Smooth muscle cell of the brain vasculature (primary cell): ENCODE results near the gene APOBEC3F.
"Not testable (repeated sequence)": the region's sequence is repeated elsewhere in the genome, so short reads cannot be mapped to it uniquely, and the experiment has no call there.

Experiments used
- DNase-seq: peaks from one replicate; pipeline ENCODE4 v3.0.0-alpha.2; 2012; ENCODE audit warnings: low read depth, low spot score

Gene APOBEC3F

DNA sequence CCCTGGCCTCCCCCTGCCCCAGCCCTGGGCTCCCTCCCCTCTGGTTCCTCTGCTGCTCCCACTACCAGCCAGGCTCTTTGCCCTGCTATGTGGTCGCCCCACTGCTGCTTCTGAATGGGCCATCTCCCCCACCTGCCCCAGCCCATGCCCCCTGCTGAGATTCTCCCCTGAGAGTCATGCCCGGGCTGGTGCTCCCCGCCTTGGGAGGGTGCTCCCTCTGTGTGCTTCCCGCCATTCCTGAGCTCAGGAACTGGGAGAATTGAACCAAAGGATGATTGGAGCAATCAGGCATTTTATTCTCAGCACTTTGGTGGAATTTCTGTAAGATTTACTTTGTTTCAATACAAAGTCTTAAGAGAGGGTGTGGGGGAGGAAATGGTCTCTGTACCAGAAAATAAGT lies 12.9 kb upstream of the APOBEC3F start:
- no peak for DNase-seq

DNA sequence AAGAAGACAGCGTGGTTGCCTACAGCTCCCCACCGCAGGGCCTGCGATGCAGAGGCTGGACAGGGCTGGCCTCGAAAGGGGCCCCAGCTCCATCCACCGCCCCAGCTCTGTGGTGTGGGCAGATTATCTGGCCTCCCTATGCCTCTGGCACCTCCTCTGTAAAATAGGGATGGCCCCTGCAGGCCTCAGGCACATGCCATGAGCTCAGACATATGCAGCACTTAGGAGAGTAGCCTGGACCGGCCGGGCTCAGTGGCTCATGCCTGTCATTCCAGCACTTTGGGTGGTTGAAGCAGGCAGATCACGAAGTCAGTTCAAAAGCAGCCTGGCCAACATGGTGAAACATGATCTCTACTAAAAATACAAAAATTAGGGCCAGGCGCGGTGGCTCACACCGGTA lies 12.4 kb upstream of the APOBEC3F start:
- no peak for DNase-seq

- no peak for DNase-seq
These were observed 11.4 kb upstream of the APOBEC3F start for GRCh38 chr22:39029227-39029626.

DNA sequence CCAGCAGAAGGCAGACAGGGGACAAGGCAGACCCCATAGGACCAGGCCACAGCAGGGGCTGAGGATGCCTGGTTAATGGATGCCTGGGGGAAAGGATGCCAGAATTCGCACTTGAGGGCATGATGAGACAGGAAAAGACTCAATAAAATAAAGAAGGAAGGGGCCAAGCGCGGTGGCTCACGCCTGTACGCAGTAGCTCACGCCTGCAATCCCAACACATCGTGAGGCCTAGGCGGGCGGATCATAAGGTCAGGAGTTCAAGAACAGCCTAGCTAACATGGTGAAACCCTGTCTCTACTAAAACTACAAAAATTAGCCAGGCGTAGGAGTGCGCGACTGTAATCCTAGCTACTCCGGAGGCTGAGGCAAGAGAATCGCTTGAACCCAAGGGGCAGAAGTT lies 10.0 kb upstream of the APOBEC3F start:
- DNase-seq, result no peak

GRCh38 chr22:39031434-39032295 lies 9.0 kb upstream of the APOBEC3F start:
- not testable (repeated sequence) for DNase-seq

- DNase-seq, result not testable (repeated sequence)
These were observed 3.6 kb upstream of the APOBEC3F start for GRCh38 chr22:39037071-39037470.

- no peak for DNase-seq
These were observed 1.1 kb upstream of the APOBEC3F start for GRCh38 chr22:39039306-39040126.

DNA sequence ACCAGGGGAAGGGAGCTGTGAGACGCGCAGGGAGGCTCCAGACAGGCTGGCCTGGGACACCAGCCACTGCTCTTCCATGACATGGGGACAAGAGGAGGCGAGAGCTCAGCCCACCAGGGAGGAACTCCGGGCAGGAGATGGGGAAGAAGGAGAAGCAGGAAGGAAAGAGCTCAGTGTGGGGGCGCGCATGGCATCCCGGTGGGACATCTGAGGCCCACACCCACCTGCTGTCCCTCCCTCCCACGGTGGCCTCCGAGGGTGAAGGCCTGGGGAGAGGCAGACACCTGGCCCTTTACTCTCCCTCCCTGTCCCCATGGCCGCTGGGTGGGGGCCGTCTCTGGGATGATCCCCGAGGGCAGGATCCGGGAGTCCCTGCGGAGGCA lies 518 bp upstream of the APOBEC3F start:
- not testable (repeated sequence) for DNase-seq

- no peak for DNase-seq
These were observed 1.2 kb downstream of the APOBEC3F start for GRCh38 chr22:39041908-39042307.

GRCh38 chr22:39043063-39043462 lies 2.4 kb downstream of the APOBEC3F start:
- DNase-seq, result not testable (repeated sequence)

DNA sequence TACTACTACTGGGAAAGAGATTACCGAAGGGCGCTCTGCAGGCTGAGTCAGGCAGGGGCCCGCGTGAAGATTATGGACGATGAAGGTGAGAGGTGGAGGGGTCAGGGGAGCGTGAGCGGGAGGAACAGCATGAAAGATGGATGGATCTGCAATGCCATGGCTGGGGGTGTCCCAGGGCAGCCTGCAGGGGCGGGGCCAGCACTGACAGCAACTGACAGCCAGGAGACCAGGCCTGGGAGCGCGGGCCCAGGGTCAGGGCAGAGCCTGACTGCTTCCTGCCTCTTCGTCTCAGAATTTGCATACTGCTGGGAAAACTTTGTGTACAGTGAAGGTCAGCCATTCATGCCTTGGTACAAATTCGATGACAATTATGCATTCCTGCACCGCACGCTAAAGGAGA lies 4.5 kb downstream of the APOBEC3F start:
- DNase-seq, result not testable (repeated sequence)

DNA sequence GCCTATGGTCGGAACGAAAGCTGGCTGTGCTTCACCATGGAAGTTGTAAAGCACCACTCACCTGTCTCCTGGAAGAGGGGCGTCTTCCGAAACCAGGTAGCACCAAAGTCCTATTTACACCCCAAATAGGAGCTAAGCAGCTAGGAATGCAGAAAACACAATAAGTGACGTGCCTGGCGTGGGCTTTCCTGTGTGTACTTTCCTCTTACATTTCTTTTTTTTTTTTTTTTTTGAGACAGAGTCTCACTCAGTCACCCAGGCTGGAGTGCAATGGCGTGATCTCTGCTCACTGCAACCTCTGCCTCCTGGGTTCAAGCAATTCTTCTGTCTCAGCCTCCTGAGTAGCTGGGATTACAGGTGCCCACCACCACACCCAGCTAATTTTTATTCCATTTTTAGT lies 8.8 kb downstream of the APOBEC3F start:
- DNase-seq, result not testable (repeated sequence)

DNA sequence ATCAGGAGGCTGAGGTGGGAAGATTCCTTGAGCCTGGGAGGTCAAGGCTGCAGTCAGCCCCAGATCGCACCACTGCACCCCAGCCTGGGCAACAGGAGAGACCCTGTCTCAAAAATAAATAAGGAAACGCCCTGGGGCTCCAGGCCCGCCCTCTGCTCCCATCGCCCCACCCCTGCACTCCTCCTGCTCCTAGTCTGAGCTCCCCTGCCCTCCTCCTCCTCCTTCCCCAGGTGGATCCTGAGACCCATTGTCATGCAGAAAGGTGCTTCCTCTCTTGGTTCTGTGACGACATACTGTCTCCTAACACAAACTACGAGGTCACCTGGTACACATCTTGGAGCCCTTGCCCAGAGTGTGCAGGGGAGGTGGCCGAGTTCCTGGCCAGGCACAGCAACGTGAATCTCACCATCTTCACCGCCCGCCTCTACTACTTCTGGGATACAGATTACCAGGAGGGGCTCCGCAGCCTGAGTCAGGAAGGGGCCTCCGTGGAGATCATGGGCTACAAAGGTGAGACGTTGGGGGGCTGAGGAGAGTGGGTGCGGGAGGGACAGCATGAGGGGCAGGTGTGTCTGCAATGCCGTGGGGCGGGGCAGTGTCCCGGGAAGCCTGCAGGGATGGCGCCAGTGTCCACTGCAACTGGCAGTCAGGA lies 11.3 kb downstream of the APOBEC3F start:
- DNase-seq, result not testable (repeated sequence)

DNA sequence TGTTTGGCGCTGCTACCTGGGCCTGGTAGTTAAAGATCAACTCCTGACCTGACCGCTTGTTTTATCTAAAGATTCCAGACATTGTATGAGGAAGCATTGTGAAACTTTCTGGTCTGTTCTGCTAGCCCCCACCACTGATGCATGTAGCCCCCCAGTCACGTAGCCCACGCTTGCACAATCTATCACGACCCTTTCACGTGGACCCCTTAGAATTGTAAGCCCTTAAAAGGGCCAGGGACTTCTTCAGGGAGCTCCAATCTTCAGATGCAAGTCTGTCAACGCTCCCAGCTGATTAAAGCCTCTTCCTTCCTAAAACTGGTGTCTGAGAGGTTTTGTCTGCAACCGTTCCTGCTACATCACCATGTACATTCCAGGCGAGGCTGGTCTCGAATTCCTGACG lies 15.0 kb downstream of the APOBEC3F start:
- DNase-seq, result no peak

- not testable (repeated sequence) for DNase-seq
These were observed 20.6 kb downstream of the APOBEC3F start for GRCh38 chr22:39061290-39061689.

GRCh38 chr22:39061951-39062350 lies 21.3 kb downstream of the APOBEC3F start:
- not testable (repeated sequence) for DNase-seq

- not testable (repeated sequence) for DNase-seq
These were observed 23.2 kb downstream of the APOBEC3F start for GRCh38 chr22:39063904-39064303.

DNA sequence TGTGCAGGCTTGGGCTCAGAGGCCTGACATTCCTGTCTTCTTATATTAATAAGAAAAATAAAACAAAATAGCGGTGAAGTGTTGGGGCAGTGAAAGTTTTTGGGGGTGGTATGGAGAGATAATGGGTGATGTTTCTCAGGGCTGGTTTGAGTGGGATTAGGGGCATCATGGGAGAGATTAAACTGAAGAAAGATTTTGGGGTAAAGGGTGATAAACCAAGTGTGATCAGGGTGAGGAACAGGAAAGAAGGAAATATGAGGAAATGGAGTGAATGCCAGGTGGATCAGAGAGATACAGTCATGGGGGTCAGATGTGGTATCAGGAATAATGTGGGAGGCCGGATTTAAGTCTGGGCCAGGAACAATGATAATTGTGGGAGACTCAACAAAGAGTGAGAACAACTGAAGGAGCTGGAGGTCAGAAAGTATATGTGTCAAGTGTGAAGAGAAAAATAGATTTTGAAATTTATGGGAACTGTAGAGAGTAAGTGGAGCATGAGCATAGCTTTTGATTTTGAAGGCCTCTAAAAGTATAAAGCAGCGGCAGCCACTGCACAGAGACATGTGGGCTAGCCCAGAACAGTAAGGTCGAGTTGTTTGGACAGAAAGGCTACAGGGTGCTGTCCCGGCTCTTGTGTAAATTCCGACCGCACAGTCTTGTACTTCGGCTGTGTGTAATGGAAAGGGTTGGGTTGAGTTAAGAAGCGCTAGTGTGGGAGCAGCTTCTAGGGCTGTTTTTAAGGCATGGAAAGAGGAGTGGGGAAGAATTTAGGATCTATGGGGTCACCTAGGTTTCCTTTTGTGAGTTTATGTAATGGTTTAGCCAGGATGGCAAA lies 26.0 kb downstream of the APOBEC3F start:
- not testable (repeated sequence) for DNase-seq

DNA sequence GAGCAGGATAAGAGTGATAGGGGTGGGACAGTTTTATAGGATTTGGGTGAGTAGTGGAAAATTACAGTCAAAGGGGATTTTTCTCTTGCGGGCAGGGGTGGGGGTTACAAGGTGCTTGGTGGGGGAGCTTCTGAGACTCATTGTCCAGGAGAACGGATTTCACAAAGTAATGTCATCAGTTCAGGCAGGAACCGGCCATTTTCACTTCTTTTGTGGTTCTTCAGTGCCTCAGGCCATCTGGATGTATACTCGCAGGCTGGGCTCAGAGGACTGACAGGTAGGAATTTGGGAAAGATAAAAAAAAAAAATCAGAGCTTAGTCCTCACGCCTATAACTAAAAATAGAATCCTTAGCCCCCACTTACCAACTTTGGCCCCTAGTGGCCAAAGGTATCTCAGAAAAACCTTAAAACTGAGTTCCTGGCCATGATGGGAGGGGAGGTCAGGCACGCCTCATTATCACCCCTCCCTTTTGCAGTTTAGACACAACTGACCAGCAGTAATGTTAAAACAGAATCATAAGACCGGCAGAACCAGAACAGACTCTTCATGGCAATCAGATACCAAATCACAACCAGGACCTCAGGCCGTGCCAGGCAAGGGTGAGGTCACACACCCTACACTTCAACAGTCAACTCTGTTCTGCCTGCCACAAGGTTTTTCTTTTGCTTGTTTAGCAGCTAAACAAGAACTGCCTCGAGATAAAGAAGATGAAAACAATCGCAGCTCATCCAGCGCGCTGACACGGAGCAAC lies 27.5 kb downstream of the APOBEC3F start:
- DNase-seq, result no peak

GRCh38 chr22:39070186-39070585 lies 29.5 kb downstream of the APOBEC3F start:
- DNase-seq, result no peak
